ENCODE measurements around the gene CHCHD6.

Gene CHCHD6

DNA sequence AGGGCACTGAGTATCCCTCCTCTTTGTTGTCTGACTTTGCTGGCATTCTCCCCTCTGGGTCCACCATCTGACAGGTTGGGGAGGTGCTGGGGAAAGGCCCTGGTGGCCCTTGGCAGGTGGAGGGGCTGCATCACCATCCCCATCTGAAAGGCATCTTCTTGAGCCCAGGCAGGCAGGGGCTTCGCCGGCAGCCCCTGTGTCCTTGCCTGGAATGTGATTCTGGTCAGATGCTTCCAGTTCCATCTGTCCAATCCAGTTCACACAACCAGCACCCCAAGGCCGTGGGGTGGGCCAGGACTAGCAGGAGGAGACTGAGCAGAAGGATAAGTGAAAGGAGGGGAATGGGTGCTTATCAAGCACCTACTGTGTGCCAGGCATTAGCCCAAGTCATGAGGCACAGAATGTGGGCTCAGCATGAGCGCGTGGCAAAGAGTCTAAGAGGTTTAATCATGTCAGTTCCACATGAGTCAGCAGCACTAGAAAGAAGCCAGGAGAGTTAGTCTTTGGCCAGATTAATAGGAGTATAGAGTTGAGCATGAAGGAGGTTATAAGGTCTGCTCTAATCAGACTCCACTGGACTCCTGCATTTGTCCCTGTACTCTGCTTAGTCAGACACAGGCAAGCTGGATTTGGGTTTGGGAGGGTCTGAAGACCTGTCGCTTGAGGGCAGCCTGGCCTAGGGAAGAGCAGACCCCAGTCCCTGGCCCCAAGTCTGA lies 38.7 kb upstream of the CHCHD6 start:
- no peaks in the 10 kb centered on the region for H3K79me1 ChIP-seq (ENCODE audit: low read depth, low read length)
- no peaks in the 10 kb centered on the region for H3K36me3 ChIP-seq (replicated peaks in 1 of 2; ENCODE audit: control insufficient read depth in 2 of 2, insufficient read depth in 2 of 2, low read length in 2 of 2)
- peaks cover 0 to 7% of the 10 kb centered on the region in 2 donors for H3K9me3 ChIP-seq (replicated peaks in 1 of 2; ENCODE audit: control insufficient read depth in 2 of 2, insufficient read depth in 1 of 2, low read depth in 1 of 2, low read length in 2 of 2)
- H4K91ac ChIP-seq (ENCODE audit: low read depth, low read length, poor library complexity): no peak overlapping the region
- peak overlapping the region; percentile 66 for H3K14ac ChIP-seq (ENCODE audit: low read length)
- no CpG with 5 or more reads among the region's 6 CpGs for WGBS, 2 donors (ENCODE audit: extremely low coverage in 2 of 2, insufficient read length in 2 of 2, insufficient replicate concordance in 1 of 2)
- no peak overlapping the region for H3K23ac ChIP-seq (ENCODE audit: low read depth, low read length, poor library complexity)
- H2BK12ac ChIP-seq (ENCODE audit: low read length): no peak overlapping the region
- DNase-seq (ENCODE audit: low spot score): no peak
- no peak overlapping the region for H3K4me2 ChIP-seq (ENCODE audit: insufficient read depth, low read length, poor library complexity, severe bottlenecking)
- H2AFZ ChIP-seq (ENCODE audit: low read length): no peak overlapping the region
- H2AK5ac ChIP-seq (ENCODE audit: low read depth, low read length): no peak overlapping the region
- peaks cover 0 to 50% (median 2%) of the 10 kb centered on the region in 3 experiments for H3K27me3 ChIP-seq (ENCODE audit: control insufficient read depth in 3 of 3, insufficient read depth in 3 of 3, low read depth in 1 of 3, low read length in 3 of 3)
- peaks cover 0 to 7% of the 10 kb centered on the region in 2 donors for H3K4me1 ChIP-seq (ENCODE audit: control insufficient read depth in 2 of 2, insufficient read depth in 1 of 2, low read depth in 1 of 2, low read length in 2 of 2)
- no peak overlapping the region for H3K27ac ChIP-seq (replicated peaks; ENCODE audit: low read length)
- H2BK120ac ChIP-seq (ENCODE audit: low read depth, low read length): no peak overlapping the region
- no peak overlapping the region for H3K9ac ChIP-seq (ENCODE audit: low read depth, low read length, poor library complexity)
- no peak overlapping the region for H3K18ac ChIP-seq (ENCODE audit: low read length)
- no peak overlapping the region for H4K8ac ChIP-seq (ENCODE audit: low read depth, low read length)
- H2BK15ac ChIP-seq (ENCODE audit: low read length): no peak overlapping the region
- H2BK5ac ChIP-seq (ENCODE audit: low read length): no peak overlapping the region
- no peak overlapping the region for H3K4ac ChIP-seq (ENCODE audit: low read length)
- peak overlapping the region in 1 of 2 donors; percentile 18 for H3K4me3 ChIP-seq (ENCODE audit: low read length in 2 of 2)

DNA sequence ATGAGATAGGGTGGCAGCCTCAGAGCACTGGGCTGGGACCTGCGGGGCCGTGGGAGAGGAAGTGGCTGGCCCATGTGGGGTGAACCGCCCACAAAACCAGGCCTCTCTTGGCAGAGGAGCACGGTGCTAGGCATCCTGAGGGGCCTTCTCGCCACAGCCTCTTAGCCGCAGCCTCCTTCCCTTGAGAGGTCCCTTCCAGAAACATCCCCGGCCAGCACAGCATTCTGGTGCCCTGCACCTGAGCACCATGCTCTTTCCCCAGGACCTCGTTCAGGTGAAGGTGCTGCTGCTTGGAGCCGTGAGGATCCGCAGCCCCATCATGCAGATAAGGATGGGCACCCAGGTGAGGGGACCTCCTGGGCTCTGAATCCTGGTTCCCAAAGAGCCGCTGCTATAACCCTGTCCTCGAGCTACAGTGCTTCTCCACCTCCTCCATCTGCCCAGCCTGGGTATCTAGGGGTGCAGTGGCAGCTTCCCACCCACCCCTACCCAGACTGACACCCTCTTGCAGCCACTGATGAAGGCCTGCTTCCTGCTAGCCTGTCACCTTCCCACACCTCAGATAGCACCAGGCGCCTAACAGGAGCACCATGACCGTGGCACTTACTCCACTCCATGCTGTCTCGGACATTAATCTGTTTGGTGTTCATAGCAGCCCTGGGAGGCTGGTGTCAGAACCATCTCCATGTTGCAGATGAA lies 37.9 kb upstream of the CHCHD6 start:
- H3K27me3 ChIP-seq (ENCODE audit: control insufficient read depth in 3 of 3, insufficient read depth in 3 of 3, low read depth in 1 of 3, low read length in 3 of 3): peaks cover 0 to 49% (median 2%) of the 10 kb centered on the region in 3 experiments
- H3K18ac ChIP-seq (ENCODE audit: low read length): peak overlapping the region; percentile 55
- no peak overlapping the region for H2AK5ac ChIP-seq (ENCODE audit: low read depth, low read length)
- no peak overlapping the region for H3K4me2 ChIP-seq (ENCODE audit: insufficient read depth, low read length, poor library complexity, severe bottlenecking)
- no peak for DNase-seq (ENCODE audit: low spot score)
- peak overlapping the region in 1 of 2 donors; percentile 18 for H3K4me3 ChIP-seq (ENCODE audit: low read length in 2 of 2)
- H3K9me3 ChIP-seq (replicated peaks in 1 of 2; ENCODE audit: control insufficient read depth in 2 of 2, insufficient read depth in 1 of 2, low read depth in 1 of 2, low read length in 2 of 2): no peaks in the 10 kb centered on the region
- H3K23ac ChIP-seq (ENCODE audit: low read depth, low read length, poor library complexity): no peak overlapping the region
- no peak overlapping the region for H4K8ac ChIP-seq (ENCODE audit: low read depth, low read length)
- peak overlapping the region; percentile 75 for H3K14ac ChIP-seq (ENCODE audit: low read length)
- H4K91ac ChIP-seq (ENCODE audit: low read depth, low read length, poor library complexity): no peak overlapping the region
- no CpG with 5 or more reads among the region's 15 CpGs for WGBS, 2 donors (ENCODE audit: extremely low coverage in 2 of 2, insufficient read length in 2 of 2, insufficient replicate concordance in 1 of 2)
- H2BK5ac ChIP-seq (ENCODE audit: low read length): no peak overlapping the region
- no peak overlapping the region for H3K4ac ChIP-seq (ENCODE audit: low read length)
- no peak overlapping the region for H2BK120ac ChIP-seq (ENCODE audit: low read depth, low read length)
- H2AFZ ChIP-seq (ENCODE audit: low read length): no peak overlapping the region
- peak overlapping the region; percentile 4 for H2BK15ac ChIP-seq (ENCODE audit: low read length)
- H2BK12ac ChIP-seq (ENCODE audit: low read length): no peak overlapping the region
- H3K27ac ChIP-seq (replicated peaks; ENCODE audit: low read length): no peak overlapping the region
- no peaks in the 10 kb centered on the region for H3K79me1 ChIP-seq (ENCODE audit: low read depth, low read length)
- no peak overlapping the region for H3K9ac ChIP-seq (ENCODE audit: low read depth, low read length, poor library complexity)
- H3K4me1 ChIP-seq (ENCODE audit: control insufficient read depth in 2 of 2, insufficient read depth in 1 of 2, low read depth in 1 of 2, low read length in 2 of 2): peaks cover 0 to 7% of the 10 kb centered on the region in 2 donors
- no peaks in the 10 kb centered on the region for H3K36me3 ChIP-seq (replicated peaks in 1 of 2; ENCODE audit: control insufficient read depth in 2 of 2, insufficient read depth in 2 of 2, low read length in 2 of 2)

DNA sequence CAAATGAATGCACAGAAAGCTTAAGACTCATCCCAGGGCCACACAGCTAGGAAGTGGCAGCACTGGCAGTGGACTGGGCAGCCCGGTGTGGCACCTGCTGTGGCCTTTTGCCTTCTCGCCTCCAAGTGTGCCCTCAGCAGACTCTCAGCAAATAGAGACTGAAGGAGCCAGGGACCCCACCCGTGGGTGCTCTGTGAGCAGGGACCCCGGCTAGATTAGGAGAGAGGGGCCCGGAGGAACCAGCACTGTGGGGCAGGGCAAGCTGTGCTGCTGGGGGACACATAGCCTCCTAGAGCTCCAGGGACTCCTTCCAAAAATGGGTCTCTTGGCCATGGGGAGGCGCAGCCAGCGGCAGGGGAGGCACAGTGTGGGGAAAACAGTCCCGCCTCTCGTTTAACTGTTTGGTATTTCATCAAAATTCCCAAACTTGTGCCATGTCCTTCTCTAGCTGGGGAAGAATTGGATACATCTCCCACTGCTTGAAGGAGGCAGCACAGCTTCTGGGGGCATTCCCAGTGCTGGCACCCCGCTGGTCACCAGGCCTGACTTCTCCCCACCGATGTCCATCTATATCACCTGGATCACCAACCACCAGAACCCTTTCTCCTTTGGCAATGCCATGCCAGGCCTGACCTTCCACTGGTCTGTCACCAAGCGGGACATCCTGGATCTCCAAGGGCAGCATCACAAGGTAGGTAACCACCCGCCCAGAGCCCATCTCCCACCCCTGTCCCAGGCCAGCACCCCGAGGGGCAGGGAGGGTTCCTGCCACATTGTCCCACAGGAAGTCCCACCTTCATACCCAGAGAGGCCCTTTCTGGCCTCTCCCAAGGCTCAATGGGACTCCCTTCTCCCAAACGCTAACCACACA lies 37.1 kb upstream of the CHCHD6 start:
- H2BK120ac ChIP-seq (ENCODE audit: low read depth, low read length): no peak overlapping the region
- H3K4ac ChIP-seq (ENCODE audit: low read length): no peak overlapping the region
- H3K27me3 ChIP-seq (ENCODE audit: control insufficient read depth in 3 of 3, insufficient read depth in 3 of 3, low read depth in 1 of 3, low read length in 3 of 3): peaks cover 0 to 46% (median under 1%) of the 10 kb centered on the region in 3 experiments

More for the DNA sequence above, 37.1 kb upstream of the CHCHD6 start:
- Histone ChIP-seq H3K27ac (replicated peaks; ENCODE audit: low read length) (no peak overlapping the region), H4K8ac (ENCODE audit: low read depth, low read length) (no peak overlapping the region), H4K91ac (ENCODE audit: low read depth, low read length, poor library complexity) (no peak overlapping the region), H3K18ac (ENCODE audit: low read length) (peak overlapping the region; percentile 27), H3K4me1 (ENCODE audit: control insufficient read depth in 2 of 2, insufficient read depth in 1 of 2, low read depth in 1 of 2, low read length in 2 of 2) (peaks cover 0 to 7% of the 10 kb centered on the region in 2 donors), H3K4me3 (ENCODE audit: low read length in 2 of 2) (no peak overlapping the region), H3K9ac (ENCODE audit: low read depth, low read length, poor library complexity) (no peak overlapping the region), H2BK15ac (ENCODE audit: low read length) (no peak overlapping the region), H3K9me3 (replicated peaks in 1 of 2; ENCODE audit: control insufficient read depth in 2 of 2, insufficient read depth in 1 of 2, low read depth in 1 of 2, low read length in 2 of 2) (no peaks in the 10 kb centered on the region), H3K14ac (ENCODE audit: low read length) (peak overlapping the region; percentile 75), H3K23ac (ENCODE audit: low read depth, low read length, poor library complexity) (no peak overlapping the region), H2BK5ac (ENCODE audit: low read length) (peak overlapping the region; percentile 40), H2AK5ac (ENCODE audit: low read depth, low read length) (no peak overlapping the region), H3K4me2 (ENCODE audit: insufficient read depth, low read length, poor library complexity, severe bottlenecking) (no peak overlapping the region), H3K79me1 (ENCODE audit: low read depth, low read length) (no peaks in the 10 kb centered on the region), H2BK12ac (ENCODE audit: low read length) (no peak overlapping the region), H2AFZ (ENCODE audit: low read length) (no peak overlapping the region), H3K36me3 (replicated peaks in 1 of 2; ENCODE audit: control insufficient read depth in 2 of 2, insufficient read depth in 2 of 2, low read length in 2 of 2) (no peaks in the 10 kb centered on the region)
- no peak for DNase-seq (ENCODE audit: low spot score)
- no CpG with 5 or more reads among the region's 15 CpGs for WGBS, 2 donors (ENCODE audit: extremely low coverage in 2 of 2, insufficient read length in 2 of 2, insufficient replicate concordance in 1 of 2)
